SHP77 treated with DMSO at 0.1 percent for 48 hours (cell line): ENCODE measurements around the gene ZMAT5.

ENCODE experiments used
- DNase-seq: peaks from one replicate; lab custom pipeline; 2025; lab: John Stamatoyannopoulos, UW

The ZMAT5 gene

GRCh38 chr22:29683536-29683935, 83.3 kb downstream of the ZMAT5 start:
- no peak for DNase-seq
